Suppressor macrophage treated with lipopolysaccharide for 1 hour (primary cell): ENCODE results near the gene THSD1.

Experiments used
- DNase-seq, 3 donors: peaks; one replicate each; pipeline ENCODE4 v3.0.0-alpha.2; 2020 to 2022

The THSD1 gene, protein sequence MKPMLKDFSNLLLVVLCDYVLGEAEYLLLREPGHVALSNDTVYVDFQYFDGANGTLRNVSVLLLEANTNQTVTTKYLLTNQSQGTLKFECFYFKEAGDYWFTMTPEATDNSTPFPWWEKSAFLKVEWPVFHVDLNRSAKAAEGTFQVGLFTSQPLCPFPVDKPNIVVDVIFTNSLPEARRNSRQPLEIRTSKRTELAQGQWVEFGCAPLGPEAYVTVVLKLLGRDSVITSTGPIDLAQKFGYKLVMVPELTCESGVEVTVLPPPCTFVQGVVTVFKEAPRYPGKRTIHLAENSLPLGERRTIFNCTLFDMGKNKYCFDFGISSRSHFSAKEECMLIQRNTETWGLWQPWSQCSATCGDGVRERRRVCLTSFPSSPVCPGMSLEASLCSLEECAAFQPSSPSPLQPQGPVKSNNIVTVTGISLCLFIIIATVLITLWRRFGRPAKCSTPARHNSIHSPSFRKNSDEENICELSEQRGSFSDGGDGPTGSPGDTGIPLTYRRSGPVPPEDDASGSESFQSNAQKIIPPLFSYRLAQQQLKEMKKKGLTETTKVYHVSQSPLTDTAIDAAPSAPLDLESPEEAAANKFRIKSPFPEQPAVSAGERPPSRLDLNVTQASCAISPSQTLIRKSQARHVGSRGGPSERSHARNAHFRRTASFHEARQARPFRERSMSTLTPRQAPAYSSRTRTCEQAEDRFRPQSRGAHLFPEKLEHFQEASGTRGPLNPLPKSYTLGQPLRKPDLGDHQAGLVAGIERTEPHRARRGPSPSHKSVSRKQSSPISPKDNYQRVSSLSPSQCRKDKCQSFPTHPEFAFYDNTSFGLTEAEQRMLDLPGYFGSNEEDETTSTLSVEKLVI

DNA sequence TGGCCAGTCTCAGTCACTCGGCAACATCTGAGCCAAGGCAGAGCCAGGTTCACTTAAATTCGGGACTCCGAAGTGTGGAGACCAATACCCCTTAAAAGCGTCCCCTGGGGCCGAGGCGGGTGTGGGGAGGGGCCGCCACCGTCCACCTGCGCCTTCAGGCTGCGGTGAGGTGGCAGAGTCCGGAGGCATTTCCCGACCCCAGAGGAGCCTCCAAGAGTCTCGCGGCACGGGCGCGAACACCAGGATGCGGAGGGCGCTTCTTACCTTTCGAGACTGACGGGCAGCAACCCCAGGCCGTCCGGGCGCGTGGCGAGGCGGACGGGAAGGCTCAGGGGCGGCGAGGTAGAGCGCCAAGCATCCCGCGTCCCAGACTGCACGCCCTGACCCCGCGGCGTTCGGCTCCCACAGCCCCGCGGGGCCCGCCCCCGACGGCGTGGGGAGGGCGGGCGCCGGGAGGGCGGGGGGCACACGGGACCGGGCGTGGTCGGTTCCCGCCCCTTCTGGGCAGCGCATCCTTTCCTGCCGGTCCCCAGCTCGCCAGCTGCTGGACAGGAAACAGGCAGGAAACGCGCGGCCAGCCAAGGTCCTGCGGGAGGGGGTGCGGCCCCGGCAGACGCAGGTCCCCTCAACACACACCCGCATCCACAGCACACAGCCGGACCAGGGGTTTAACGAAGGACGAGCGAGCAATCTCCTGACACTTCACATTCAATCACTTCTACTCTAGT, at the start of gene THSD1:
TSS of gene THSD1 (minus strand) at position 406 of the 728 bp plus-strand sequence. CDS start 3,572 bp downstream, outside the sequence.
- peak in 2 of 3 donors; percentile 7 to 38 for DNase-seq

DNA sequence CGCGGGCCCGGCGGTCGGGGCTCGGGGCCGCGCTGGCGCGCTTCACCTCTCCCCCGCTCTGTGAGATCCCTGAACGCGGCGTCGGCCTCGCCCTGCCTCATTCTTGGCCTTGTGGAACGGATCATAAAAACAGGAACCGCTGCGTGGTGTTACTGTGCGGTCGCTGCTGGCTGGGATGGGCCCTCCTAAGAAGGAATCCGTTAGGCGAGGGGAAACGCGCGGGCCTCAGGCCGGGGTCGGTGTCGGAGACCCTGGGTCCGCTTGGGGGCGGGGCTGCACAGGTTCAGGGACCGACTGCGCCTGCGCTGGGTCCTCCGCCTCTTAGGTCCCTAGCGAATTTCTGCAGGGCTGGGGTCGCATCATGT, 49.7 kb upstream of the THSD1 start:
- peak; percentile 75 to 85 (median 80) for DNase-seq

DNA sequence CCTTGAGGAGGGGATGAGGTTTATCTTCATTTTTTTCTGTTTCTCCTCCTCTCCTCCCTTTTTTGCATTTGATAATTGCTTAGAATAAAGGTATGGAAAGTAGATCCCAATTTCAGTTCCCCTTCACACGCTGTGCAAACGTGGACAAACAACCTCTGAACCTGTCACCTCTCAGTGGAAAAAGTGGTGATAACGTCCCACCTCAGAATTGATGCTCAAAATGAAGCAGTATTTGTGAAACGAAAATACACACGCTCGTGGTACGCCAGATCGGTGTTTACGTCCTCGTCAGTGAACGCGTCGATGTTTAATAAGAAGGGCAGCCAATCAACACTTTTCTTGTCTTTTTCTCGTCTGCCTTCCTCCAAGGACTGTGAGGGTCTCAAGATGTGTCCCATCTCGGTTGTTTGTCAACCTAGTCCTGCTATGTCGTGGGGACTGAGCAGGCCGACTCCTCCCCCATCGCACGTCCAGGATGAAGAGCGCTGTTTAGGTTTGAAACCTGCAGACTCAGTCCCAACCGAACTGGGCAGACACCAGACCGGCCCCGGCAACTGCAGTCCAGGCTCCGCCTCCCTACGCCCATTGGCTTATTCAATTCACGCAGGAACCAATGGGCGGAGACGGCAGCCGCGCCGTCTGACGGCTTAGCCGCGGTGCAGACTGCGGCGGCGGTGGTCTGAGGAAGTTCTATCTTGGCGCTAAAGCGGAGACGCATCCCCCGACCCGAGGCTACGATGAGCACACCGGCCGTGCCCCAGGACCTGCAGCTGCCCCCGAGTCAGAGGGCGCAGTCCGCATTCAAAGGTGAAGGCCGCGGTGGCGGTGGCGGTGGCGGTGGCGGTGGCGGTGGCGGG, 49.1 kb upstream of the THSD1 start, which contains the start of gene CKAP2:
TSS of gene CKAP2 (plus strand) at position 659 of the 857 bp plus-strand sequence. CDS start at position 738, 79 bp downstream.
- DNase-seq = peak; percentile 94 to 97 (median 96)

DNA sequence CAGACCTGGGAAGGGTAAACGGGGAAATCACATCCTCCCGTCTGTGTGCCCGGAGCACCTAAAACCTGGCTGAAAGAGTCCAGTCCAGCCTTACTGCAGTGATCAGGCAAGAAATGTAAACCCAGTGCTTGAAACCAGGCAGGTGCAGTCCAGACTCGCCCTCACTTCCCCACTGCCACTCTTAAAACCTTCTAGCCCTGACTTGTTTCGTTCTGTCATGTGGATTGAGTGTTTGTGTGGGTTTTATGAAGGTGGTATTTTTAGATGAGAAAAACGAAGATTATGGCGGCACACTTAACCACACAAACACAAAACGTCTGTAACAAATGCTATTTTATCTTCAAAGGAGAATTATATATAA, 48.5 kb upstream of the THSD1 start:
- no peak for DNase-seq

DNA sequence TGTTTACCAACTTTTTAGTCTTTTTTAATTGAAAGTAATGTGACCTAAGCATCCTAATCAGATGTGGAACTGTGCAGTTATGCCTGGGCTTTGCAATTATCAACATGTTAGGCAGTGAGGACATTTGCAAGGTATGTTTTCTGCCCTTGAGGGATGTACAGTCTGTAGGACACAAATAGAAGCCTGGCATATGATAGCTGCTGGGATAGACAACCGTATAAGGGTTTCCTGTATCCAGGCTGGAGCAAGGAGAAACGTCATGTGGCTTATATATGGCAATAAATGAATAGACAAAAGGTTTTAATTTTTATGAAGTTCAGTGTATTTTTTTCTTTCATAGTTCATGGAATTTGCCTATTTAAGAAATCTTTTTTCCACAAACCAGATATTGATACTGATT, 46.5 kb upstream of the THSD1 start:
- DNase-seq = no peak

DNA sequence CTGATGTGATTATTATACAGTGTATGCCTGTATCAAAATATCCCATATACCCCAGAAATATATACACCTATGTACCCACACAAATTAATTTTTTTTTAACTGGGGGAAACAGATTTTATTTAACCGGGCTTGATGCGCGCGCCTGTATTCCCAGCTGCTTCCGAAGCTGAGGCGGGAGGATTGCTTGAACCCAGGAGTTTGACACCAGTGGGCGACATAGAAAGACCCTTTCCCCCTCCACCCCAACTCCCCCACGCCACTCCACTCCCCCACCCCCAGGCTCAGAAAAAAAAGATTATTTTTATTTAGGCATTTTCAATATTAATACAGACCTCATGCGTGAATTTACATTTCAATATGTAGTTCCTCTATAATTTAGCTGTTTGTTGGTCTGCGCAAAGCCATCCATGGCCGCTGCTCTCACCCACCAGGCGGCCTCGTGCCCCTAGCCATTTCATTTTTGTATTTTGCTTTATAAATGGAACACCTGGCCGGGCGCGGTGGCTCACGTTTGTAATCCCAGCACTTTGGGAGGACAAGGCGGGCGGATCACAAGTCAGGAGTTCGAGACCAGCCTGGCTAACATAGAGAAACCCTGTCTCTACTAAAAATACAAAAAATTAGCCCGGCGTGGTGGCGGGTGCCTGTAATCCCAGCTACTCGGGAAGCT, 45.3 kb upstream of the THSD1 start:
- DNase-seq = no peak

DNA sequence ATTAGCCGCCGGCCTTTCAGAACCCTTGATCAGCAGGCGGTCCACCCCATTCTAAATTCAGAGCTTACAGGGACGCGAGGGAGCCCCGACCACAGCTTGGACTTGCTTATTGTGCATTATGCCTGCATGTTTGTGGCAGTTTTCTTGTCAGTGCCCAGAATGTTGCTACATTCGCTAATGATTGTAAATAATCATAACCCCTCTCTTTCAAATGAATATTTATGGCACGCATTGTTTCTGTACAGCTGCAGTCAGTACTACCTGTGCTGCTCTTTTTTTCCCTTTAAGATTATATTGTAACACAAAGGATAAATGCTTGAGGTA, 44.8 kb upstream of the THSD1 start:
- no peak for DNase-seq

DNA sequence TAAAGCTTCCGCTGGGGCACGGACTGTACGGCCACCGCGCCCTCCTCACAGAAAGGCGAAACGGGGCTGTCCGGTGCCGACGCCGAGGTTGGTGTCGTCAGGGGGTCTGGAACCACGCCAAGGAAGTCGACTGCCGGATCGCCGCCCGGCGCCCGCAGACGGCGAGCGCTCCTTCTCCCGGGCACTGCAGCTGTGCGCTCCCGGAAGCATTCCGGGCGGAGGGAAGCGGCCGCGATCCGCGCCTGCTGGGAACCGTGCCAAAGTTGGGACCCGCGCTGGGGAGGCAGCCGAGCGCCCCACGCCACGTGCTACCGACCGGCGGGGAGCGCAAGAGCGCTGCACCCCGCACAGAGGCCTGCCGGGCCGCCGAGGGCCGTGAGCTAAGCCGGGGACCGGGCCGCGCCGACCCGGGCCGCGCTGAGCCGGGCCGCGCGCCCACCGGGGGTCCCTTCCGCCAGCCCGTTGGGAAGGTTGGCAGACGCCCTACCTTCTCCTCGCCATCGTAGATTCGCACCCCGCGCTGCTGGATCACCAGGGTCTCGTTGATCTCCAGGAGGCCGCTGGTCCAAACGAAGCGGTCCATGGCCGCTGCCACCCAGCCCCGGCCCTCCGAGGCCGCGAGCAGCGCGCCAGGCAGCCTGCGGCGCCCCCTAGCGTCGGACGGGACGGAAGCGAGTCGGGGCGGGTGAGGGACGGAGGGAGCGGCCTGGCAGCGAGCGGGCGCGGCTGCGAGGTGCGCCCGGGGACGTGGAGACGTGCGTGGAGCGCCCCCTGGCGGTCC, 44.2 kb upstream of the THSD1 start, which contains the start of gene VPS36:
TSS of gene VPS36 (minus strand) at position 623 of the 781 bp plus-strand sequence. CDS start at position 583, 40 bp downstream.
- DNase-seq = peak; percentile 98 to 100 (median 100)

DNA sequence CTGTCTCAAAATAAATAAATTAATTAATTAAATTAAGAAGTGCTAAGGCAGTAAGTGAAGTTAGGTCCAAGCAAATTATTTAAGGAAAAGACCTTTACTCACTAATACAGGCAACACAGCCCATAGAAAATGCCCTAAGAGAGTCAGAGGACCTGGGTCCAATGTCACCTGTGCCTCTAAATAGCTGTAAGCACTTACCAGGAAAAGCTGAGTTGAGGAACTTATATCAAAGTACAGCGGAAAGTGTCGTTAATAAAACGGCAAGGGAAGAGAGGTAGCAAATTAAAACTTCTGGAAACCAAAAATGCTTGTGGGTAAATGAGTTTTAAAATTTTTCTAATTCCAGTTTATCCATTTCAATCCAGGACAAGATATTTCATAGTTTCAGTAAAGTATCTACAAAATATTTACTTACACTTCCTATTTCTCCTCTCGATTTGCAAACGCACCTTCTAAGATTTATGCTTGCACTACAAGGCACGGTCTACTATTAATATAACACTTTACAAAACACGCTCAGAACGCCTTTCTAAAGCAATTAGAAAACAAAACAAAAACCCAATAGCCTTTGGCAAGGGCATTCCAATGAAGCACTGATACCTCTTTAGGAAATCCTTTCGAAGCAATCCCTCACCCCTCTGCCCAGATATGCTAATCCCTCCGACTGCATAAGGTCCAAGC, 43.5 kb upstream of the THSD1 start:
- no peak for DNase-seq

DNA sequence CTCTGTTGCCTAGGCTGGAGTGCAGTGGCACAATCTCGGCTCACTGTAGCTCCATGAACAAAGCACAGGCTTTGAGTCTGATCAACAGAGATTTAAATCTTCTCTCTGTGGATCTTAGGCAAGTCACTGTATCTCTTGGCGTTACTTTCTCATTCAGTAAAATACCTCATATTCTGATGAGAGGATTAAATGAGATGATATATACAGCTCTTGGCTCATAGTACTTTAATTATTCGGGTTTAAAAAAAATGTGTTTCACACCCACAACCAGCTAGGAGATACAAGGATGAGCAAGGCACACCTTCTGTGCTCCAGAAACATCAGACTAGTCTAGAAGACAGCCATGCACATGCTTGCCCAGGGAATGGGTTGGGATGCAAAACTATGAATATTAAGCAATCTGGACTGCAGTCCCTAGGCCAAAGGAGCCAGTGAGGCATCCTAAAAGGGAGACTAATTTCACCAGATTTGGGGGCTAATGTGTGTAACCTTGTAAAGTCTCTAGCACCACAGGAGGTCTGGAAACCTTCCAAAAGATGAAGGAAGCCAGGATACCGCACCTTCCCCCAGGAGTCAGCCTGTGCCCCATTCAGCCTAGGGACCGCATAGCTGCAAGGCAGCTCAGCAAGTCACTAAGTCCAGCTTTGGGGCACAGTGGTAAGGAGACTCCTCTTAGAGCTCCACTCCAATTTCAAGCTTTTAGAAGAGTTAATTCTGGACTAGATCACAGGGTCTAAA, 42.0 kb upstream of the THSD1 start:
- no peak for DNase-seq

DNA sequence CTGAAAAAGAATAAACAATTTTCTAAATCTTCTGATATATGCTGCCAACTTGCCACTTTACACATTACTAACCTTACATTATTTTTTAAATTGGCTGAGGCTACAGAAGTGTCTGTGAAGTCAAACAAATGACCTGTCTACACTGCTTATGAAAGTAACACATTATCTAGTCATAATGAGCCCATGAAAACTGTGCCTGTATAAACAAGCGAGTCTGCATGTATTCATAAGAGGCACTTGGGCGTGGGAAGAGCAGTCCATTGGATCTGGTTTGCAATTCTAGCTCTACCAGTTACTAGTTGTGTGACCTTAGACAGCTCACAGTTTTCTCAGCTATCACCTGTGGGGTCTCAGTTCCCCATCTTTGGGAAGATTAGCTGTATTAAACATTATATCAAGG, 41.4 kb upstream of the THSD1 start:
- DNase-seq = no peak

DNA sequence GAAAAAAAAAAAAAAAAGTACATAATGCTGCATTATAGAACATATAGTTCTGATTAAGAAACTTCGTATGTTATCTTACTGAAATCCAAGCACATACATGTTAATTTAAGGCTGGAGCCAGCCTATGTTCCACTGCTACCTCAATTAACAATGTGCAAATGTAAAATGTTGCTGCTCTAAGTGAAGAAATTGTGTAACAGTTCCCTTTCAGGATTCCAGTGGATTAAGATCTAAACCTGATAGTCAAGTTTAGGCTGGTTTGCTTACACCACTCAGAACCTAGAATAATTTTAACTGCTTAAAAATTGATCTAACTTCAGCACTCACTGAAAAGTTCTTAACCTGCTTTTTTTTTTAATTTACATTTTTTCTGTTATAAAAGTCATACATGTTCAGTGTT, 40.3 kb upstream of the THSD1 start:
- DNase-seq = no peak

DNA sequence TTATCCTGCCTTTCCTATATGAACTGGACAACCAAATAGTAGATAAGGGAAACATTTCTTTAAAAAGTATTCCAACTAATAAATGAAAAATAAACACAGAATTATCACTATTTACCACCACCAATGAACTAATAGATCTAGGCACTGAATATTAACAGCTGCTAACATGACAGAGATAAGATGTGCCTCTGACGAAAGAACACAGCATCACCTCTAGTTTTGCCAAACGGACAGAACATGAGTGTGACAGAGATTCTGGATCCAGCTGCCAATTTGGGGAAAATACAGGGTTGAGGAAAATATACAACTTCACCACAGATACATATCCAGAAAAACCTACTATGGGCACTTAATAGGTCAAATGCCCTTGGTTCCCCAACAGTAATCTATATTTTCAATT, 26.5 kb upstream of the THSD1 start:
- DNase-seq = no peak

DNA sequence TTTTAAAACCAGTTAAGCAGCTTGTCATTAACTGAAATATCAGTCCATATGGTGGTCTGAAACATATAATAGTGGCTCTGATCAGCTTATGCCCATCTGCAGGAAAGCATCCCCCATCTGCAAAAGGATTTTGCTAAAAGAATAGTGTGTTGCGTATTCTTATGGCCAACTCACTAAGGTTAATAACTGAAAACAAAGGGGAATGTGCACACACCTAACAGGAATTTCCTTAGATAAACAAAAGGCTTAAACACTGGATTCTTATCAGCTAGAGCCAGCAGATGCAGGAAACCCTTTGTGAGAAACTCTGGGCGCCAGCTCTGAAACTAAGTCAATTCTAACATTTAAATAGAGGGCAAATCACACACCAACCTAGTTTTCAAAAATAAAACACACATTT, 22.3 kb upstream of the THSD1 start:
- DNase-seq = no peak

DNA sequence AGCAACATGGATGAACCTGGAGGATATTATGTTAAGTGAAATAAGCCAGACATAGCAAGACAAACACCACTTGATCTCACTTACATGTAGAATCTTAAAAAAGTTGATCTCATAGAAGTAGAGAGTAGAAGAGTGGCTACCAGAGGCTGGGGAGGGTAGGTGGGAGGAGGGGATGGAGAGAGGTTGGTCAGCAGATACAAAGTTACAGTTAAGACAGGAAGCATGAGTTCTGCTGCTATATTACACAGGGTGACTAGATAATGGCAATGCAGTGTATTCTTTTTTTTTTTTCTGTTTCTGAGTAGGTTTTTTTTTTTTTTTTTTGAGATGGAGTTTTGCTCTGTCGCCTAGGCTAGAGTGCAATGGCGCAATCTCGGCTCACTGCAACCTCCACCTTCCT, 15.2 kb upstream of the THSD1 start:
- peak in 1 of 3 donors; percentile 8 for DNase-seq

DNA sequence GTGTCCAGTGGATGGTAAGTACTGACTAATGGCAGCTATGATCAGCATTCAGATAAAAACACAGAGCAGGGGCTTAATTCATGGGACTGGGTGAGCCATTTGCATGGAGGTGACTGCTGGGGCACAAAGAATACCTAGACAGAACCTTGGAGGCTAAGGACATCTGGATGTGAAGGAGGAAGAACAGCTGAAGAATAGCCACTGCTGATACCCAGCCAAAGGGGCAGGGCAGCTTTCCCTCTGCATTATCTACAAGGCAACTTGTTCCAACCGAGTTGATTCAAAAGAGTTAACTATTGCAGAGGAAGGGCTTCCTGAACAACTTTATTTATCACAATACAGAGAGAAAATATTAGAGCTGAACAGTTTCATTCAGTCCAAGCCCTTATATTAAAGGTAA, 13.1 kb upstream of the THSD1 start:
- no peak for DNase-seq

DNA sequence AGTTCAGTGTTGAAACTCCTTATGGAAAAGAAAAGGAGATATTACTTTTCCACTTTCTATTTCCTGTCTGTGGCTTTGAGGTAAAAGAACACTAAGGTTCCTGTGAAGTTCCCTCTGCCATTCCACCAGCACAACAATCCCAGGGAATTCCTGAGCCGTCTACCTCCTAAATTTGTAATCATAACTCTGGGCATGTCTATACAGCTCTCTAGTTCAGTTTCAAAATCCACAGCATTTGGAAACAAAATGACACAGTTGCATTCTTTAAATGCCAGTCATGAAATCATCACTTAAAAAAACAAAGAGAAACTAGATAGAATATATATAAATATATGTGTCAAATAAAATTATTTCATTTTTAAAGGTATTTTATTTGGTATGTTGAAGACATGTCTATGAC, 9.0 kb upstream of the THSD1 start:
- DNase-seq = no peak

DNA sequence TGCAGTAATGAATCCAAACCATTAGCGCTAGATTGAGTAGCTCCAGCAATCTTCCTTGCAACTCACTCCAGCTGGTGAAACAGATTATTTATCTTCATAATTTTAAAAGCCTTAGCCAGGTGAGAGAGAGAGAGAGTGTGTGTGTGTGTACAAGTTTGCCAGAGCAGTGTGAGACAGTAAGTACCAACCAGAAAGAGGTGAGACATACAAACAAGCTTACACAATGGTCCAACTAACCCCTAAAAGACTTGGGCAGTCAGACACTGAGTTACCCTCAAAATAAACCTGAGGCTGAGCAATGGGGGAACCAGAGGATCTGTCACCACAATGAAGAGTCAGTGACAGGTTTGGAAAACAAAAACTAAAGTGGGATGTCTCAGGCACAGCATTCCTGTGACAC, 8.1 kb upstream of the THSD1 start:
- DNase-seq = no peak

DNA sequence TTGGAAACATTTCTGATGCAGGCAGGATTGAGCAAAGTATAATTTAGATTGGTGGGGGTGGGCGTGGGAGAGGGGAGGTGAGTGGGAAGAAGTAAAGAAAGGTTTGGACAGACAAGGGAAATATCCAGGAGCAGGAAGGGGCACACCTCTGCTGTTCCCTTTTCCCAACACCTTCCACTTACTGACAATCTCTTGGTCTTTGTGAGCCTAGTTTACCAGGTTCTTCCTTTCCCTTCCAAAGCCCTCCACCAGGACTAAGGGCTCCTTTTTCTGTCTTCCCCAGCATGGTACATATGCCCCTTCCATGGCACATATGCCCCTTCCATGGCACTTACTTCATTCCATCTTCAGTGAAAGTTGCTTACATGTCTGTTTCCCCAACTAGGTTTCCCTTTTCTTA, 6.2 kb upstream of the THSD1 start:
- DNase-seq = no peak

DNA sequence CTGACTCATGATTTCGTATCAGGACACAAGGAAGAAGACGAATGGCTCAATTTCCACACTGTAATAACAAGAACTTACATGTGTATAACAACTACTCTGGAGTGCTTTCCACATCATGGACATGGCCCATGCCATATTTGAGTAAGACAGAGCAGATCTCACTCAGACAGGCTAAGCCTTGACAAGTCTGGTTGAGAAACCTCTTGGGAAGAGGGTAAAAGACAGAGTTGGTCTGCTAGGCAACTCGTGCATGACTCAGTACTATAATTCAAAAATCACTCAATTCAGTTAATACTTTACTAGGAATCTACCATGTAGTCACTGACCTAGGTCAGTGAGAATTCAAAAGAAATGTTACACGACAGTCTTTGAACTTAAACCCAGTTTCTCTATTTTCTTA, 5.7 kb upstream of the THSD1 start:
- no peak for DNase-seq
